HCT116 (cell line): ENCODE measurements around the gene DICER1. TPM values are rescaled to one million over a fixed set of nuclear protein-coding genes. Genes with fewer than 3 reads are reported as not detected.

Experiments used
- ATAC-seq: fragments of 200-7000 bp; cut with Tn5 transposase; 2 replicates; pipeline ENCODE4 v1.9.1; 2020; ENCODE audit warnings: mild to moderate bottlenecking, moderate library complexity
- BruUV-seq: library from RNA; stranded (reverse); fragments of 400-500 nt; replicated peaks from 2 replicates; lab custom pipeline; 2021; lab: Mats Ljungman, UMichigan
- CTCF ChIA-PET: fragments of 300-600 bp; sonication (Branson Sonifier 250); formaldehyde crosslinking; loops from one replicate; lab custom pipeline; 2021; ENCODE audit warnings: antibody characterized with exemption; lab: Charles Lee
- POLR2A ChIA-PET: fragments of 300-600, 350-600 bp; sonication (Branson Sonifier 250); formaldehyde crosslinking; loops from one replicate; lab custom pipeline; 2021; ENCODE audit warnings: antibody characterized with exemption; lab: Charles Lee
- RAD21 ChIA-PET, 2 experiments: fragments of 300-600 bp; sonication (Branson Sonifier 250); formaldehyde crosslinking; loops; one replicate each; lab custom pipeline; 2023; ENCODE audit warnings: low total read pairs in 2 of 2; ENCODE audit not compliant: uncharacterized antibody in 2 of 2, unreplicated experiment in 2 of 2, low non-redundant PET in 1 of 2; lab: Charles Lee
- DNase-seq: peaks from one replicate; pipeline ENCODE4 v3.0.0-alpha.2; 2010; ENCODE audit warnings: low read depth, low spot score
- H2AFZ ChIP-seq: fragments of 200-600 bp; shearing (Covaris generic), sonication (generic); 2 replicates; pipeline ENCODE4 v1.6.1; 2017; ENCODE audit warnings: low read depth, mixed run types, mixed read lengths, antibody characterized with exemption, low read length; ENCODE audit not compliant: poor library complexity, severe bottlenecking
- H3K27ac ChIP-seq: 2 replicates; pipeline ENCODE4 v1.5.1; 2012; ENCODE audit warnings: low read depth, low read length
- H3K27me3 ChIP-seq: fragments of 200-600 bp; sonication (generic); 2 replicates; pipeline ENCODE4 v1.6.1; 2016; ENCODE audit warnings: mixed run types, low read length, mixed read lengths; ENCODE audit not compliant: insufficient read depth
- H3K36me3 ChIP-seq, 2 experiments: fragments of 200-500 bp in 1 of 2; fragments of 200-600 bp in 1 of 2; sonication (Bioruptor generic) in 1 of 2; sonication (generic) in 1 of 2; 2 replicates each; pipeline versions ENCODE4 v1.5.1 to v1.6.1; 2014 to 2016; ENCODE audit warnings: low read length in 2 of 2, inconsistent platforms in 1 of 2, mixed read lengths in 1 of 2, mixed run types in 1 of 2; ENCODE audit not compliant: insufficient read depth in 2 of 2, control insufficient read depth in 1 of 2
- H3K4me1 ChIP-seq, 2 experiments: fragments of 200-600 bp in 1 of 2; sonication (generic) in 1 of 2; 2 replicates each; pipeline versions ENCODE4 v1.5.1 to v1.6.1; 2012 to 2017; ENCODE audit warnings: low read length in 2 of 2, inconsistent platforms in 1 of 2, mild to moderate bottlenecking in 1 of 2, mixed read lengths in 1 of 2, mixed run types in 1 of 2, moderate library complexity in 1 of 2; ENCODE audit not compliant: insufficient read depth in 2 of 2, control insufficient read depth in 1 of 2
- H3K4me2 ChIP-seq: fragments of 200-600 bp; sonication (generic); 2 replicates; pipeline ENCODE4 v1.6.1; 2017; ENCODE audit warnings: mixed run types, low read length, mixed read lengths
- H3K4me3 ChIP-seq, 2 experiments: fragments of 200-600 bp in 1 of 2; sonication (generic) in 1 of 2; replicated peaks in 1 of 2; 2 replicates each; pipeline ENCODE4 v1.5.1; 2011 to 2016; ENCODE audit warnings: low read length in 2 of 2, control low read depth in 1 of 2, low read depth in 1 of 2, mild to moderate bottlenecking in 1 of 2, mixed read lengths in 1 of 2, mixed run types in 1 of 2
- H3K79me2 ChIP-seq: fragments of 200-600 bp; sonication (generic); 2 replicates; pipeline ENCODE4 v1.6.1; 2017; ENCODE audit warnings: mild to moderate bottlenecking, mixed run types, low read length, moderate library complexity, mixed read lengths; ENCODE audit not compliant: insufficient read depth
- H3K9ac ChIP-seq: fragments of 200-600 bp; sonication (generic); 2 replicates; pipeline ENCODE4 v1.6.1; 2016; ENCODE audit warnings: low read length, mixed read lengths
- H3K9me2 ChIP-seq: fragments of 200-600 bp; sonication (generic), shearing (Covaris generic); 2 replicates; pipeline ENCODE4 v1.6.1; 2017; ENCODE audit warnings: mixed run types, mild to moderate bottlenecking, moderate library complexity; ENCODE audit not compliant: insufficient read depth
- H3K9me3 ChIP-seq, 2 experiments: fragments of 200-500 bp in 1 of 2; fragments of 200-600 bp in 1 of 2; sonication (Bioruptor generic) in 1 of 2; sonication (generic) in 1 of 2; 2 replicates each; pipeline ENCODE4 v1.6.1; 2014 to 2017; ENCODE audit warnings: low read length in 2 of 2, mixed read lengths in 2 of 2, inconsistent platforms in 1 of 2, low read depth in 1 of 2, mild to moderate bottlenecking in 1 of 2, mixed run types in 1 of 2, moderate library complexity in 1 of 2; ENCODE audit not compliant: control insufficient read depth in 1 of 2, insufficient read depth in 1 of 2
- H4K20me1 ChIP-seq: fragments of 200-600 bp; sonication (generic), shearing (Covaris generic); 2 replicates; pipeline ENCODE4 v1.6.1; 2017; ENCODE audit warnings: mixed run types, mild to moderate bottlenecking, moderate library complexity; ENCODE audit not compliant: insufficient read depth
- CBX3 ChIP-seq: IDR thresholded peaks from 2 replicates; pipeline ENCODE4 v1.6.1; 2012; ENCODE audit warnings: low read depth
- ELF1 ChIP-seq: IDR thresholded peaks from 2 replicates; pipeline ENCODE4 v1.6.1; 2012; ENCODE audit warnings: low read depth, borderline replicate concordance
- EZH2phosphoT487 ChIP-seq: fragments of 200-600 bp; IDR thresholded peaks from 2 replicates; pipeline ENCODE4 v1.6.1; 2018; ENCODE audit warnings: antibody characterized with exemption, borderline replicate concordance
- POLR2AphosphoS5 ChIP-seq: IDR thresholded peaks from 2 replicates; pipeline ENCODE4 v1.6.1; 2011; ENCODE audit warnings: mild to moderate bottlenecking, low read depth, low read length, moderate library complexity
- RAD21 ChIP-seq: IDR thresholded peaks from 2 replicates; pipeline ENCODE4 v1.6.1; 2012; ENCODE audit warnings: low read depth, mild to moderate bottlenecking
- ZFX ChIP-seq: fragments of 450-650 bp; IDR thresholded peaks from 2 replicates; pipeline ENCODE4 v1.6.1; 2017
- intact Hi-C: fragments of 100-400 bp; cut with micrococcal nuclease; formaldehyde crosslinking; loops from 2 replicates; pipeline ENCODE4 v1.10.0; 2022
- total RNA-seq: library from RNA; stranded (reverse); gene quantifications from one replicate; pipeline ENCODE4 v1.2.1, GENCODE V29; 2021; ENCODE audit not compliant: unreplicated experiment
- TF ChIP-seq, protein P1 (sequence below): IDR thresholded peaks from 2 replicates; pipeline ENCODE4 v1.6.1; 2011; ENCODE audit warnings: mild to moderate bottlenecking, low read length, moderate library complexity; ENCODE audit not compliant: insufficient replicate concordance; ENCODE audit errors: extremely low read depth

DICER1 gene
- total RNA-seq, 1 experiment from 2014 or later = 38.6 TPM

DNA sequence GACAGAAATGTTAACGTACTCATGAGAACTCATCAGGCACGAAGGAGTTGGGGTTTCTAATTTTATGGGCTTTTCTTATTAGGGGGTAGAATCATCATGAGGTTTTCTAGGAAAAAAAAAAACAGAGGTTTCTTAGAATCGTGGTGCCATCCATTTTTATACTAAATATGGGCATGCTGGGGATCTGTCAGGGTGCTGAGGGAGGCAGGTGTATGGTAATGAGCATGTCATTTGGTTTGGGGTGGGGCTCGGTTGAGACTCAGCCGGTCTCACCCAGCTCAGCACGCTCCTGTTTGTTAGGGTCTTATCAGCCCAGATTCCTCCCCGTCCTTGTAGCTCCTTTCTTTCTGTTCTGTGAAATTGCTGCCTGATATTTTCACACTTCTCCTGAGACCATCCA, 98.2 kb downstream of the DICER1 start:
- Histone ChIP-seq H3K9me3 (no peaks in the 10 kb centered on the region), H3K4me2 (no peak overlapping the region), H2AFZ (no peak overlapping the region), H3K9me2 (no peaks in the 10 kb centered on the region), H3K27me3 (no peaks in the 10 kb centered on the region; the same call in 1 of the 2 replicates), H3K4me1 (no peaks in the 10 kb centered on the region), H3K27ac (no peak overlapping the region), H3K36me3 (no peaks in the 10 kb centered on the region), H3K9ac (no peak overlapping the region), H3K79me2 (no peaks in the 10 kb centered on the region), H4K20me1 (no peaks in the 10 kb centered on the region), H3K4me3 (no peak overlapping the region)
- ChIA-PET CTCF (no interaction called here), RAD21 (no interaction called here), POLR2A (no interaction called here)
- intact Hi-C loops = no loop called here
- ATAC-seq (no peak), DNase-seq (no peak)
- TF ChIP-seq EZH2phosphoT487 = no peak
- no TSS peak for BruUV-seq

DNA sequence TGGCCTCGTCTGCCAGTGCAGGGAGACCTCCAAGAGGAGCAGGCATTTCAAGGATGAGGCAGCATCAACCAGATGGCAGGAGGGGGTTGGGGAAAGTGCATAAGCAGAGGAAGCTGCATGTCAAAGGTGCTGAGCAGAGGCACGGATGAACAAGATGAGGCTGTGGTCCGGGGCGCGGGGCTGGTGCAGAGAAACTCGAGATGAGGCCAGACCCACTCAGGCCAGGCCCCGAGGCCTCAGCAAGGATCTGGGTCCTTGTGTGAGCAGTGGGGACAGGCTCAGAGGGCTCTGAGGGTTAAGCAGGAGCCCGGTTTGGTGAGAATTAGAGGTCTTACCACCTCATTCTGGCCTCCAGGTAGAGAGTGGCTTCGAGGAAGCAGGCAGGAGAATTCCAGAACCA, 98.8 kb downstream of the DICER1 start:
- no peaks in the 10 kb centered on the region for H3K27me3 ChIP-seq
- no peak overlapping the region for H2AFZ ChIP-seq
- H3K36me3 ChIP-seq = no peaks in the 10 kb centered on the region
- TF ChIP-seq RAD21 = no peak
- TF ChIP-seq ZFX = no peak
- TF ChIP-seq, protein P1, sequence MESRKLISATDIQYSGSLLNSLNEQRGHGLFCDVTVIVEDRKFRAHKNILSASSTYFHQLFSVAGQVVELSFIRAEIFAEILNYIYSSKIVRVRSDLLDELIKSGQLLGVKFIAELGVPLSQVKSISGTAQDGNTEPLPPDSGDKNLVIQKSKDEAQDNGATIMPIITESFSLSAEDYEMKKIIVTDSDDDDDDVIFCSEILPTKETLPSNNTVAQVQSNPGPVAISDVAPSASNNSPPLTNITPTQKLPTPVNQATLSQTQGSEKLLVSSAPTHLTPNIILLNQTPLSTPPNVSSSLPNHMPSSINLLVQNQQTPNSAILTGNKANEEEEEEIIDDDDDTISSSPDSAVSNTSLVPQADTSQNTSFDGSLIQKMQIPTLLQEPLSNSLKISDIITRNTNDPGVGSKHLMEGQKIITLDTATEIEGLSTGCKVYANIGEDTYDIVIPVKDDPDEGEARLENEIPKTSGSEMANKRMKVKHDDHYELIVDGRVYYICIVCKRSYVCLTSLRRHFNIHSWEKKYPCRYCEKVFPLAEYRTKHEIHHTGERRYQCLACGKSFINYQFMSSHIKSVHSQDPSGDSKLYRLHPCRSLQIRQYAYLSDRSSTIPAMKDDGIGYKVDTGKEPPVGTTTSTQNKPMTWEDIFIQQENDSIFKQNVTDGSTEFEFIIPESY = no peak
- TF ChIP-seq POLR2AphosphoS5 = no peak
- no peak for TF ChIP-seq ELF1
- no peak for TF ChIP-seq EZH2phosphoT487
- no peak for TF ChIP-seq CBX3
- H3K9ac ChIP-seq = no peak overlapping the region
- DNase-seq (no peak), ATAC-seq (no peak)
- H3K4me3 ChIP-seq = no peak overlapping the region
- no peaks in the 10 kb centered on the region for H3K9me3 ChIP-seq
- ChIA-PET RAD21 (no interaction called here), CTCF (no interaction called here), POLR2A (no interaction called here)
- no peaks in the 10 kb centered on the region for H3K9me2 ChIP-seq
- intact Hi-C loops = no loop called here
- no TSS peak for BruUV-seq
- no peaks in the 10 kb centered on the region for H3K4me1 ChIP-seq
- no peaks in the 10 kb centered on the region for H4K20me1 ChIP-seq
- no peaks in the 10 kb centered on the region for H3K79me2 ChIP-seq
- no peak overlapping the region for H3K27ac ChIP-seq
- no peak overlapping the region for H3K4me2 ChIP-seq
